Muscle layer of duodenum (tissue), 2 donors: Measurements from ENCODE around the gene CLN6.

Experiments
- H3K27ac ChIP-seq: one replicate; pipeline ENCODE4 v1.7.0; 2013; ENCODE audit warnings: mild to moderate bottlenecking, low read length
- H3K27me3 ChIP-seq: one replicate; pipeline ENCODE4 v1.7.0; 2013; ENCODE audit warnings: low read depth, mild to moderate bottlenecking, control low read depth, low read length
- H3K36me3 ChIP-seq, 2 donors: one replicate each; pipeline ENCODE4 v1.7.0; 2013; ENCODE audit warnings: low read length in 2 of 2, control low read depth in 1 of 2, mild to moderate bottlenecking in 1 of 2; ENCODE audit not compliant: insufficient read depth in 2 of 2, control insufficient read depth in 1 of 2
- H3K4me1 ChIP-seq, 2 donors: one replicate each; pipeline ENCODE4 v1.7.0; 2013; ENCODE audit warnings: low read length in 2 of 2, mild to moderate bottlenecking in 2 of 2, control low read depth in 1 of 2, moderate library complexity in 1 of 2; ENCODE audit not compliant: insufficient read depth in 2 of 2, control insufficient read depth in 1 of 2
- H3K4me3 ChIP-seq, 2 donors: one replicate each; pipeline ENCODE4 v1.7.0; 2013; ENCODE audit warnings: low read length in 2 of 2, low read depth in 1 of 2, mild to moderate bottlenecking in 1 of 2
- H3K9me3 ChIP-seq, 2 donors: one replicate each; pipeline ENCODE4 v1.7.0; 2013; ENCODE audit warnings: low read length in 2 of 2, control low read depth in 1 of 2, mild to moderate bottlenecking in 1 of 2; ENCODE audit not compliant: control insufficient read depth in 1 of 2
- donor health status: healthy.

The CLN6 gene

GRCh38 chr15:68268405-68268804 lies 38.9 kb upstream of the CLN6 start:
- Histone ChIP-seq H3K27me3 (no peaks in the 10 kb centered on the region), H3K4me1 (no peaks in the 10 kb centered on the region), H3K4me3 (no peak overlapping the region), H3K27ac (no peak overlapping the region), H3K9me3 (no peaks in the 10 kb centered on the region), H3K36me3 (no peaks in the 10 kb centered on the region)

DNA sequence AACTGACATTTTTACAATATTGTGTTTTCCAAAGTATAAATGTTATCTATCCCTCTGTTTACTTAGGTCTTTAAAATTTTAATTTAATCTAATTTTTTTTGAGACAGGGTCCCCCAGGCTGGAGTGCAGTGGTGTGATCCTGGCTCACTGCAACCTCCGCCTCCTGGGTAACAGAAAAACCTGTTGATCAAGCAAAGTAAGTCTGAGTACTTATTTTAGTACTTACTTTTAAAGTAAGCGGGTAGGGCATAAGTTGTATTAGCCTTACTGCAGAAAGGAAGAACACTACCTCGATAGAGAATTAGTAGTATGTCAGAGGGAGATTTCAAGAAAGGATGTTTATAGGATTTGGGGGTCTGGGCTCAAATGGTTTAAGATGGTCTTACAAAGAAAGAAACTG lies 36.1 kb upstream of the CLN6 start:
- Histone ChIP-seq H3K9me3 (no peaks in the 10 kb centered on the region), H3K27ac (no peak overlapping the region), H3K4me3 (no peak overlapping the region), H3K4me1 (no peaks in the 10 kb centered on the region), H3K27me3 (no peaks in the 10 kb centered on the region), H3K36me3 (no peaks in the 10 kb centered on the region)

DNA sequence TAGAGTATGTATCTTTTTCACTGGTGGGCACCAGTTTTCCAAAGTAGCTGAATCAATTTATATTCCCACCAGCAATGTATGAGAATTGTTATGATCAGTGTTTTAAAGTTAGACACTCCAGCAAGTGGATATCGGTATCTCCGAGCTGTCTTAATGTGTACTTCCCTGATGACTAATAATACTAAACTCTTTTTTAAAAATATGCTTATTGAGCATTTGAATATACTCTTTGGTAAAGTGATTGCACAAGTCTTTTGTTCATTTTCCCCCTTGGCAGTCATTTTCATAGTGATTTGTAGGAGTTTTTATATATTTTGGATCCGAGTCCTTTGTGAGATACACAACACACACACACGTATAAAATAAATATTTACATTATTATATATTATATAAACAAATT lies 35.6 kb upstream of the CLN6 start:
- Histone ChIP-seq H3K4me1 (no peaks in the 10 kb centered on the region), H3K9me3 (no peaks in the 10 kb centered on the region), H3K27me3 (no peaks in the 10 kb centered on the region)

DNA sequence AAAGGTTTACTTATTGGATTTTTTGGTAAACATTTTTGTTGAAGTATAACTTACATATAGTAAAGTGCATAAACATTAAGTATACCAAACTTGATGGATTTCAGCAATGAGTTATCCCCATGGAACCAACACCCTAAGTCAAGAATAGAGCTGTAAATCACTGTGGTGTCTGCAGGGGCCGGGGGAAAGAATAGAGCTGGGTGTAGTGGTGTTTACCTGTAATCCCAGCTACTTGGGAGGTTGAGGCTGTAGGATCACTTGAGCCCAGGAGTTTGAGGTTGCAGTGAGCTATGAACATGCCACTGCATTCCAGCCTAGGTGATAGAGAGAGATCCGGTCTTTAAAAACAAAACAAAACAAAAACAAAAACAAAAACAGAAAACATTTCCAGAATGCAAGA lies 34.8 kb upstream of the CLN6 start:
- H3K4me1 ChIP-seq, result no peaks in the 10 kb centered on the region
- H3K4me3 ChIP-seq, result no peak overlapping the region
- no peaks in the 10 kb centered on the region for H3K9me3 ChIP-seq
- H3K36me3 ChIP-seq, result no peaks in the 10 kb centered on the region
- H3K27me3 ChIP-seq, result no peaks in the 10 kb centered on the region
- H3K27ac ChIP-seq, result no peak overlapping the region

More for the DNA sequence above, 35.6 kb upstream of the CLN6 start:
- H3K36me3 ChIP-seq, result no peaks in the 10 kb centered on the region
- H3K4me3 ChIP-seq, result no peak overlapping the region
- H3K27ac ChIP-seq, result no peak overlapping the region

DNA sequence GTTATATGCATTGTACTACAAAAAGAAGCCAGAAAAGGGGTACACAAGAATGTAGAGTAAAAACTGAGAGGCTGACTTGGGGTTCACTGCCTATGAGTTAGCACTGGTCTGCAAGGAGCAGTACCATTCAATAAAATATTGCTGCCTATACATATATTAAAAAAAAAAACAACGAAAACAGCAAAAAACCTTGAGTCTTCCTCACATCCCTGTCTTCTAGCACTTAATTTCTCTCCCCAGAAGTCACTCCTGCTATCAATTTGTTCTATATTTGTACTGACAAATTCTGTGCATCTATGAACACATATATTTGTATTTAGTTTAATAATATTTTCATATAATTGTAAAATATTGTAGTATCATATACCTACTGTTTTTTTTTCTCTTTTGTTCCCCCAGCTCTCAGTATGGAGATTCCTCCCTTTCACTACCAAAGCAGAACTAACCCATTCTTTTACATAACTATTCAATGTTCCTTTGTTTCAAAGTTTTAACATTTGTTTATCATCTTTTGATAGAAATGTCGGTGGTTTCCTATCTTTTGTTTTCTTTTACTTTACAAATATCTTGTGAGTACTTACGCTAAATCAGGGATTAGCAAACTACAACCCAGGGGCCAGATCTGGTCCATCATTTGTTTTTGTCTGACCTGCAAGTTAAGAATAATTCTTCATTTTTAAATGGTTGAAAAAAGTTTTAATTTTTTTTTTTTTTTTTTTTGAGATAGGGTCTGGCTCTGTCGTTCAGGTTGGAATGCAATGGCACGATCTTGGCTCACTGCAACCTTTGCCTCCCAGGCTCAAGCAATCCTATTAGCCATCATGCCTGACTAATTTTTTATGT lies 33.2 kb upstream of the CLN6 start:
- H3K27me3 ChIP-seq, result no peaks in the 10 kb centered on the region
- no peak overlapping the region for H3K4me3 ChIP-seq
- H3K4me1 ChIP-seq, result no peaks in the 10 kb centered on the region
- H3K27ac ChIP-seq, result no peak overlapping the region
- no peaks in the 10 kb centered on the region for H3K9me3 ChIP-seq
- no peaks in the 10 kb centered on the region for H3K36me3 ChIP-seq

- Histone ChIP-seq H3K36me3 (no peaks in the 10 kb centered on the region), H3K27me3 (no peaks in the 10 kb centered on the region), H3K4me3 (no peak overlapping the region), H3K4me1 (peaks cover 0 to 3% of the 10 kb centered on the region in 2 donors), H3K9me3 (no peaks in the 10 kb centered on the region), H3K27ac (no peak overlapping the region)
These were observed 32.5 kb upstream of the CLN6 start for GRCh38 chr15:68261980-68262379.

DNA sequence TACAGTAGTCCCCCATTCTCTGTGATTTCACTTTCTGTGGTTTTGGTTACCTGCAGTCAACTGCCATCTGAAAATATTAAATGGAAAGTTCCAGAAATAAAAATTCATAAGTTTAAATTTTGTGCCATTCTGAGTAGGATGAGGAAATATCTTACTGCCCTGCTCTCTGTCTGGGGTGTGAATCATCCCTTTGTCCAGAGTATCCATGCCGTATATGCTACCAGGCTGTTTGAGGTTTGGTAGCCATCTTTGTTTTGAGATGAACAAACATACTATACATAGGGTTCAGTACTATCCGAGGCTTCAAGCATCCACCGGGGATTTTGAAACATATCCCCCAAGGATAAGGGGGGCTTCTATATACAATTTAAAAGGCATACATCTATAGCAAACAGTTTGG lies 31.7 kb upstream of the CLN6 start:
- Histone ChIP-seq H3K9me3 (no peaks in the 10 kb centered on the region), H3K36me3 (no peaks in the 10 kb centered on the region), H3K4me3 (no peak overlapping the region), H3K4me1 (peaks cover 0 to 3% of the 10 kb centered on the region in 2 donors), H3K27me3 (no peaks in the 10 kb centered on the region), H3K27ac (no peak overlapping the region)

GRCh38 chr15:68259883-68260282 lies 30.4 kb upstream of the CLN6 start:
- no peaks in the 10 kb centered on the region for H3K9me3 ChIP-seq
- H3K27me3 ChIP-seq, result no peaks in the 10 kb centered on the region
- H3K27ac ChIP-seq, result no peak overlapping the region
- no peaks in the 10 kb centered on the region for H3K36me3 ChIP-seq
- H3K4me1 ChIP-seq, result peaks cover 0 to 3% of the 10 kb centered on the region in 2 donors
- H3K4me3 ChIP-seq, result no peak overlapping the region

DNA sequence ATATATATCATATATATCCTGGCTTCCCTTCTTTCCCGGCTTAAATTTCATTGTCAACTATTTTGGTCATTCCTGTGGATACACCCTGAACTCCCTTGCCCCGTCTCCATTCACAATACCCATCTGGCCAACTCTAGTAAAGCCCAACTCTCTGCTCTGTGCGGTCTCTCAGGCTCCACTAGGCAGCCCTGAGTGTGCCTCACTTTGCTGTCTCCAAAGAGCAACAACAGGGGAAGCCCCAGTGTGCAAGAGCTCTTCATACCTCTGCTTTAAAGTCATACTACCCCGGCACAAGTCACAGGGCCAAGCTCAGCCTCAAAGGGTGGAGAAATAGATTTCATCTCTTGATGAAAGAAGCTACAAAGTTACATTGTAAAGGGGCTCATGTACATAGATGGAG lies 29.2 kb upstream of the CLN6 start:
- no peak overlapping the region for H3K27ac ChIP-seq
- H3K27me3 ChIP-seq, result no peaks in the 10 kb centered on the region
- no peaks in the 10 kb centered on the region for H3K36me3 ChIP-seq
- H3K4me3 ChIP-seq, result no peak overlapping the region
- H3K9me3 ChIP-seq, result no peaks in the 10 kb centered on the region
- H3K4me1 ChIP-seq, result peaks cover 0 to 3% of the 10 kb centered on the region in 2 donors

- Histone ChIP-seq H3K36me3 (no peaks in the 10 kb centered on the region), H3K4me1 (peaks cover 0 to 7% of the 10 kb centered on the region in 2 donors), H3K27me3 (no peaks in the 10 kb centered on the region), H3K27ac (peak overlapping the region; percentile 72), H3K9me3 (no peaks in the 10 kb centered on the region), H3K4me3 (peak overlapping the region; percentile 66 to 74)
These were observed 27.3 kb upstream of the CLN6 start for GRCh38 chr15:68256675-68257450.

GRCh38 chr15:68252925-68253534 lies 23.5 kb upstream of the CLN6 start:
- Histone ChIP-seq H3K4me3 (no peak overlapping the region), H3K27ac (no peak overlapping the region), H3K27me3 (no peaks in the 10 kb centered on the region), H3K4me1 (peaks cover 0 to 7% of the 10 kb centered on the region in 2 donors), H3K9me3 (no peaks in the 10 kb centered on the region), H3K36me3 (no peaks in the 10 kb centered on the region)
